AG04450 (cell line): ENCODE measurements around the gene DNAJB2. TPM values are rescaled to one million over a fixed set of nuclear protein-coding genes. Genes with fewer than 3 reads are reported as not detected.

ENCODE experiments used
- CTCF ChIA-PET: fragments of 300-600, 350-600 bp; formaldehyde crosslinking; extraction: SDS; loops from one replicate; lab custom pipeline; 2022; ENCODE audit warnings: antibody characterized with exemption, inconsistent platforms; lab: Charles Lee
- POLR2A ChIA-PET: fragments of 350-600 bp; formaldehyde crosslinking; extraction: SDS; loops from one replicate; lab custom pipeline; 2021; ENCODE audit warnings: antibody characterized with exemption, inconsistent platforms; lab: Yijun Ruan, JAX
- DNase-seq: peaks from one replicate; pipeline ENCODE4 v3.0.0-alpha.2; 2011; ENCODE audit warnings: low read depth, low spot score
- H3K27ac ChIP-seq: one replicate; pipeline ENCODE4 v1.5.1; 2012; ENCODE audit warnings: low read depth, low read length, control low read depth
- H3K27me3 ChIP-seq: one replicate; pipeline ENCODE4 v1.6.0; 2012; ENCODE audit warnings: low read length; ENCODE audit not compliant: control insufficient read depth, insufficient read depth
- H3K4me3 ChIP-seq: 2 replicates; pipeline ENCODE4 v1.5.1; 2011; ENCODE audit warnings: mild to moderate bottlenecking, low read depth, low read length, control low read depth
- H3K9me3 ChIP-seq: 2 replicates; pipeline ENCODE4 v1.5.1; 2012; ENCODE audit warnings: low read length; ENCODE audit not compliant: control insufficient read depth, insufficient read depth
- CTCF ChIP-seq: IDR thresholded peaks from 2 replicates; pipeline ENCODE4 v1.5.1; 2011; ENCODE audit warnings: low read depth, low read length, control low read depth, inconsistent platforms
- polyA plus RNA-seq: library from polyadenylated mRNA; depleted of rRNA; stranded (reverse); fragments of >200 nt; gene quantifications from 2 replicates; pipeline ENCODE4 v1.2.3, GENCODE V29; 2011

DNAJB2 gene
- polyA plus RNA-seq, 1 experiment: 40.6 TPM

GRCh38 chr2:219325136-219325535 is 46.0 kb downstream of the DNAJB2 start:
- Histone ChIP-seq H3K27me3 (peaks cover 41% of the 10 kb centered on the region), H3K4me3 (no peak overlapping the region), H3K27ac (no peak overlapping the region), H3K9me3 (no peaks in the 10 kb centered on the region)
- ChIA-PET CTCF (no interaction called here), POLR2A (no interaction called here)
- TF ChIP-seq CTCF: no peak
- no peak for DNase-seq

GRCh38 chr2:219325657-219326315 is 46.6 kb downstream of the DNAJB2 start:
- Histone ChIP-seq H3K27me3 (peaks cover 44% of the 10 kb centered on the region), H3K4me3 (no peak overlapping the region), H3K27ac (no peak overlapping the region), H3K9me3 (no peaks in the 10 kb centered on the region)
- TF ChIP-seq CTCF: no peak
- ChIA-PET CTCF (no interaction called here), POLR2A (no interaction called here)
- no peak for DNase-seq

DNA sequence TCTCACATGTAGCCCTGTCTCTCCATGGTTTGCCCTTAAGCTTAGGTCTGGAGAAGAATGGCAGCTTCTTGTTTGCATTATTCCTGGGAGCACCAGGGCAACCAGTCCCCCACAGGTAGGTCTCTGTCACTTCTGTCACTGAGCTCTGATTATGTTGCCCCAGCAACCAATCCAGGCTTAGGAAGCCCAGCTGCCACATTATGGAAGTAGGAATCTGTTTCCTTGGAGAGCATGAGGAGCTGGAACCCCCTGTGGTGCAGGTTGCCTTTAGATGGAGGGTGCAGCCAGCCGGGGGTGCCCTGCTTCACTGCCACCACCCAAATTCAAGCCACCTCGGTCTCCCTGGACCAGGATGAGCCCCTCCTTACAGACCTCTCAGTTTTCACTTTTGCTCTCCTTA is 48.6 kb downstream of the DNAJB2 start:
- Histone ChIP-seq H3K27ac (no peak overlapping the region), H3K27me3 (peaks cover 53% of the 10 kb centered on the region), H3K9me3 (peaks cover 5% of the 10 kb centered on the region; the same call in 1 of the 2 replicates), H3K4me3 (no peak overlapping the region)
- TF ChIP-seq CTCF: no peak
- ChIA-PET CTCF (no interaction called here), POLR2A (interaction anchor here (0.6 kb wide), 1 partner anchor 138 kb away, joined by 3 read pairs; no protein-coding TSS in a partner anchor)
- DNase-seq: no peak

GRCh38 chr2:219331560-219332213 is 52.5 kb downstream of the DNAJB2 start:
- Histone ChIP-seq H3K9me3 (peaks cover 5% of the 10 kb centered on the region; the same call in 1 of the 2 replicates), H3K27me3 (peaks cover 49% of the 10 kb centered on the region), H3K27ac (no peak overlapping the region), H3K4me3 (no peak overlapping the region)
- DNase-seq: no peak
- TF ChIP-seq CTCF: no peak
- CTCF ChIA-PET: interaction anchor here (1.2 kb wide), 1 partner anchor 37 kb away, joined by 3 read pairs; no protein-coding TSS in a partner anchor
- POLR2A ChIA-PET: no interaction called here

- CTCF ChIA-PET: interaction anchor here (2.3 kb wide), 1 partner anchor 38 kb away, joined by 5 read pairs; no protein-coding TSS in a partner anchor
- POLR2A ChIA-PET: no interaction called here
Measured at GRCh38 chr2:219332542-219332941, 53.4 kb downstream of the DNAJB2 start, which contains the start of gene RESP18. RESP18 (minus strand) TSS chr2:219332744.

More at GRCh38 chr2:219332542-219332941, 53.4 kb downstream of the DNAJB2 start, which contains the start of gene RESP18:
- Histone ChIP-seq H3K27ac (no peak within 1 kb of the TSS), H3K9me3 (peaks cover 5% of the 10 kb centered on the region; the same call in 1 of the 2 replicates), H3K4me3 (no peak within 1 kb of the TSS), H3K27me3 (peaks cover 43% of the 10 kb centered on the region)
- TF ChIP-seq CTCF: no peak
- DNase-seq: no peak
